ENCODE measurements around the gene VPS51. TPM values are rescaled to one million over a fixed set of nuclear protein-coding genes. Genes with fewer than 3 reads are reported as not detected.
A peak's percentile ranks its signal among the peaks of the same experiment; 100 is the strongest.

VPS51 gene
- total RNA-seq, 1 donor from 2014 or later: 41.4 TPM

DNA sequence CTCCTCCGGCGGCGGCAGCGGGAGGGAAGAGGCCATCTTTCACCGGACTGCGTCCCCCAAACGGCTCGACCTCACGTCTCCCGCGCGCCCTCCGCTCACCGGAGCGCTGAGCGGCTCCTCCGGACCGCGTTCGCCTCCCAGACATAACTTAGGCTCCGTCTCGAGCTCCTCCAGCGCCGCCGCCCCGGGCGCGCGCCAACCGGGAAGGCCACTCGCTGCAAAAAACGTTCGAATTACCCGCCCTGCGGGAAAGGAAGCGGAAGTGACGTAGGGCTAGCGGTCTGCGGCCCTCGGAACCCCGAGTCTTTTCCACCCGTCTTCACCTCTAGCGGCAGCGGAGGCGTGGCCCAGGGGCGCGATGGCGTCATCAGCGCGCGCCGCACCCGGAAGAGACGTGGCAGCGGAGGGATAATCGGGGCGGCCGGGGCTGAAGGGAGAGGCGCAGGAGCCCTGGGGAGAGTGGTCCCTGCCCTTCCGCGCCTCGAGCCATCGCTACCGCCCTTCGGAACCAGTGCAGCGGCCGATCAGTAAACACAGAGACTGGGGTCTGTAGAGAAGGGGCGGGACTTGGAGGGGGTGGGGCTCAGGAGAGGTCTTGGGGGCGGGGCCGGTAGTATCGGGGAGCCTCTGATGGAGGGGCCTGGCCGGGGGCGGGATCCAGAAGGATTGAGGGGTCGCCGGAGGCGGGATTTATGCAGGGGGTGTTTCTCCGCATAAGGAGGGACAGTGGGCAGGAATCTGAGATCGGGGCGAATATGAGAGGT lies 12.0 kb upstream of the VPS51 start, which contains the start of the genes CDCA5 and ZFPL1:
TSS of gene CDCA5 (minus strand) at position 207 of the 764 bp plus-strand sequence. CDS start at position 145, 62 bp downstream.
TSS of gene ZFPL1 (plus strand) at position 389 of the 764 bp plus-strand sequence. CDS start 477 bp downstream, outside the sequence.
- no peak for TF ChIP-seq EZH2 (IDR thresholded peaks at IDR 0.05; ENCODE audit: insufficient read depth, low read length)
- no peak for TF ChIP-seq CTCF (IDR thresholded peaks at IDR 0.05; ENCODE audit: insufficient read depth, low read depth, low read length)
- peak; percentile 87 for DNase-seq (ENCODE audit: low read depth)
- H3K9ac ChIP-seq (ENCODE audit: low read length): peak within 1 kb of the TSS; percentile 99
- H3K27ac ChIP-seq (ENCODE audit: low read depth, low read length): peak within 1 kb of the TSS; percentile 98
- H3K27me3 Mint-ChIP-seq (ENCODE audit: low read depth, unreplicated experiment): no peaks in the 10 kb centered on the region
- no peaks in the 10 kb centered on the region for H4K20me1 ChIP-seq (ENCODE audit: insufficient read depth, low read length)
- H3K36me3 ChIP-seq (ENCODE audit: insufficient read depth, low read length): peaks cover 13% of the 10 kb centered on the region
- peaks cover 8% of the 10 kb centered on the region for H3K36me3 Mint-ChIP-seq (ENCODE audit: low read depth, unreplicated experiment)
- FAIRE-seq: no peak
- H3K4me3 Mint-ChIP-seq (ENCODE audit: unreplicated experiment): peak within 1 kb of the TSS; percentile 96
- H3K27ac Mint-ChIP-seq (ENCODE audit: unreplicated experiment): peak within 1 kb of the TSS; percentile 99
- peak within 1 kb of the TSS; percentile 98 for H3K4me3 ChIP-seq (ENCODE audit: insufficient read depth, low read depth, low read length)
- no peaks in the 10 kb centered on the region for H3K9me3 Mint-ChIP-seq (ENCODE audit: unreplicated experiment)
- H2AFZ ChIP-seq (ENCODE audit: low read depth, low read length): peak within 1 kb of the TSS; percentile 86
- H3K27me3 ChIP-seq (ENCODE audit: insufficient read depth, low read length): no peaks in the 10 kb centered on the region
- H3K4me1 Mint-ChIP-seq (ENCODE audit: low read depth, unreplicated experiment): peaks cover 9% of the 10 kb centered on the region
- H3K79me2 ChIP-seq (ENCODE audit: insufficient read depth, low read length): peaks cover 62% of the 10 kb centered on the region
- peaks cover 15% of the 10 kb centered on the region for H3K4me1 ChIP-seq (ENCODE audit: insufficient read depth, low read length)
- peak within 1 kb of the TSS; percentile 95 for H3K4me2 ChIP-seq (ENCODE audit: low read length)
- no peaks in the 10 kb centered on the region for H3K9me3 ChIP-seq (ENCODE audit: insufficient read depth, low read depth, low read length)

DNA sequence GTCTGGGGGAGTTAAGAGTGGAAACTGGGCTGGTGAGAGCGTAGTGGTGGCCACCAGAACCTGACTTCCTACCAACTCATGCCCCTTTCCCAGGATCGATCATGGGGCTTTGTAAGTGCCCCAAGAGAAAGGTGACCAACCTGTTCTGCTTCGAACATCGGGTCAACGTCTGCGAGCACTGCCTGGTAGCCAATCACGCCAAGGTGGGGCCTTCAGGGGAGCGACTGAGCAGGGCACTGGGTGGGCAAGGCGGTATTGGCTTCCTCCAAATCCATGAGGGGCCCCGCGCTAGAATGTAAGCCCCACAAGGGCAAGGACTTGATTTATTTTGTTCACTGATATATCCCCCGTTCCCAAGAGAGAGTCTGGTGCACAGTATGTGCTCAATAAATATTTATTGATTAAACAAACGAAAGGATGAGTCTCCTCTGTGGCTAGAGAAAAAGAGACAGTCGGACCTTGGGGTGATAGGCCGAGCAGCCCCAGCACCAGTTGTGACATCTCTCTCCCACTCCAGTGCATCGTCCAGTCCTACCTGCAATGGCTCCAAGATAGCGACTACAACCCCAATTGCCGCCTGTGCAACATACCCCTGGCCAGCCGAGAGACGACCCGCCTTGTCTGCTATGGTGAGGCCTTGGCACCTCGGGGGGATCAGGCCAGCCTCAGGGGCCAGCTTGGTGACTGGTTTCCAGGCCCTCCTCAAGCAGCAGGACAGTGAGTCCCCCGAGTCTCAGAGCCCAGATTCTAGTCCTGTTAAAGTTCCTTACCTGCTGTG lies 11.2 kb upstream of the VPS51 start:
- H3K4me3 Mint-ChIP-seq (ENCODE audit: unreplicated experiment): peak overlapping the region; percentile 96
- Histone ChIP-seq H3K27me3 (ENCODE audit: insufficient read depth, low read length) (no peaks in the 10 kb centered on the region), H3K9ac (ENCODE audit: low read length) (peak overlapping the region; percentile 99), H3K36me3 (ENCODE audit: insufficient read depth, low read length) (peaks cover 14% of the 10 kb centered on the region), H4K20me1 (ENCODE audit: insufficient read depth, low read length) (no peaks in the 10 kb centered on the region), H2AFZ (ENCODE audit: low read depth, low read length) (peak overlapping the region; percentile 57), H3K4me3 (ENCODE audit: insufficient read depth, low read depth, low read length) (peak overlapping the region; percentile 98), H3K4me2 (ENCODE audit: low read length) (peak overlapping the region; percentile 95), H3K27ac (ENCODE audit: low read depth, low read length) (peak overlapping the region; percentile 98), H3K79me2 (ENCODE audit: insufficient read depth, low read length) (peaks cover 60% of the 10 kb centered on the region), H3K9me3 (ENCODE audit: insufficient read depth, low read depth, low read length) (no peaks in the 10 kb centered on the region), H3K4me1 (ENCODE audit: insufficient read depth, low read length) (peaks cover 15% of the 10 kb centered on the region)
- DNase-seq (ENCODE audit: low read depth): no peak
- H3K4me1 Mint-ChIP-seq (ENCODE audit: low read depth, unreplicated experiment): peaks cover 9% of the 10 kb centered on the region
- no peaks in the 10 kb centered on the region for H3K9me3 Mint-ChIP-seq (ENCODE audit: unreplicated experiment)
- FAIRE-seq: no peak
- no peaks in the 10 kb centered on the region for H3K27me3 Mint-ChIP-seq (ENCODE audit: low read depth, unreplicated experiment)
- H3K27ac Mint-ChIP-seq (ENCODE audit: unreplicated experiment): peak overlapping the region; percentile 99
- TF ChIP-seq CTCF (IDR thresholded peaks at IDR 0.05; ENCODE audit: insufficient read depth, low read depth, low read length) (no peak), EZH2 (IDR thresholded peaks at IDR 0.05; ENCODE audit: insufficient read depth, low read length) (no peak)
- H3K36me3 Mint-ChIP-seq (ENCODE audit: low read depth, unreplicated experiment): peaks cover 15% of the 10 kb centered on the region
